HG02870 (cell line): ENCODE measurements around the gene CHCHD1.
"Not testable (repeated sequence)": the region's sequence is repeated elsewhere in the genome, so short reads cannot be mapped to it uniquely, and the experiment has no call there.

ENCODE experiments used
- ATAC-seq: cut with Tn5 transposase; IDR thresholded peaks from one replicate; pipeline ENCODE4 v1.9.1; 2021; ENCODE audit warnings: mild to moderate bottlenecking, moderate library complexity; ENCODE audit not compliant: unreplicated experiment

CHCHD1 gene

GRCh38 chr10:73790886-73791625, 9.2 kb downstream of the CHCHD1 start:
- ATAC-seq: no peak

- ATAC-seq: no peak
Observed at GRCh38 chr10:73791871-73792400, 10.1 kb downstream of the CHCHD1 start.

GRCh38 chr10:73793456-73793855, 11.6 kb downstream of the CHCHD1 start:
- no peak for ATAC-seq

DNA sequence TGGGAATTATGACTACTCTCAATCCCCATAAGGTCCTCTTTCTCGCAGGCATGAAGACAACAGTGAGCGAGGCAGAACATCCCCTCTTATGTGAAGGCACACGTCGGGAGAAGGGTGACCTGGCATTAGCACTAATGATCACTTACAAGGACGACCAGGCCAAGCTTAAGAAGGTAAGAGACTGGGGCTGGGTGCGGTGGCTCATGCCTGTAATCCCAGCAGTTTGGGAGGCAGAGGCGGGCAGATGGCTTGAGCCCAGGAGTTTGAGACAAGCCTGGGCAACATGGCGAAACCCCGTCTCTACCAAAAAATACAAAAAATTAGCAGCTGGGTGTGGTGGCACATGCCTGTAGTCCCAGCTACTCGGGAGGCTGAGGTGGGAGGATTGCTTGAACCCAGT, 13.6 kb downstream of the CHCHD1 start:
- ATAC-seq: not testable (repeated sequence)

DNA sequence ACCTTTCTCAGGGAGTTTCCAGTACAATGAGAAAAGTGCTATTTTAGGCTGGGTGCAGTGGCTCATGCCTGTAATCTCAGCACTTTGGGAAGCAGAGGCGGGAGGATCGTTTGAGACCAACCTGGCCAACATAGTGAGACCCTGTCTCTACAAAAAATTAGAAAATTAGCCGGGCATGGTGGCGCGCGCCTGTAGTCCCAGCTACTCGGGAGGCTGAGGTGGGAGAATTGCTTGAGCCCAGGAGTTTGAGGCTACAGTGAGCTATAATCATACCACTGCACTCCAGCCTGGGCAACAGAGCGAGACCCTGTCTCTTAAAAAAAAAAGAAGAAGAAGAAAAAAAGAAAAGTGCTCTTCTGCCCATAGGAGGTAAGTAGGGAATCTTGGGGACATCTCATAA, 14.2 kb downstream of the CHCHD1 start:
- not testable (repeated sequence) for ATAC-seq

DNA sequence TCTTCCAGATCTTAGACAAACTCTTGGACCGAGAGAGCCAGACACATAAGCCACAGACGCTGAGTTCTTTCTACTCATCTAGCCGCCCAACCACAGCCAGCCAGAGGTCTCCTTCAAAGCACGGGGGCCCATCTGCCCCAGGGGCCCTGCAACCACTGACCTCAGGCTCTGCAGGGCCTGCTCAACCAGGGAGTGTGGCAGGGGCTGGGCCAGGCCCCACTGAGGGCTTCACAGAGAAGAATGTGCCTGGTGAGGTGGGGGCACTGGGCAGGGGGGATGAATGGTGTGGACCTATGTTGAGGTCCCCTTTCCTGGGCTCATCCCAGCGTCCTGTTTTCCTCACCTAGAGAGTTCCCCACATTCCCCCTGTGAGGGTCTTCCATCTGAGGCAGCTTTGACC, 14.9 kb downstream of the CHCHD1 start:
- no peak for ATAC-seq

DNA sequence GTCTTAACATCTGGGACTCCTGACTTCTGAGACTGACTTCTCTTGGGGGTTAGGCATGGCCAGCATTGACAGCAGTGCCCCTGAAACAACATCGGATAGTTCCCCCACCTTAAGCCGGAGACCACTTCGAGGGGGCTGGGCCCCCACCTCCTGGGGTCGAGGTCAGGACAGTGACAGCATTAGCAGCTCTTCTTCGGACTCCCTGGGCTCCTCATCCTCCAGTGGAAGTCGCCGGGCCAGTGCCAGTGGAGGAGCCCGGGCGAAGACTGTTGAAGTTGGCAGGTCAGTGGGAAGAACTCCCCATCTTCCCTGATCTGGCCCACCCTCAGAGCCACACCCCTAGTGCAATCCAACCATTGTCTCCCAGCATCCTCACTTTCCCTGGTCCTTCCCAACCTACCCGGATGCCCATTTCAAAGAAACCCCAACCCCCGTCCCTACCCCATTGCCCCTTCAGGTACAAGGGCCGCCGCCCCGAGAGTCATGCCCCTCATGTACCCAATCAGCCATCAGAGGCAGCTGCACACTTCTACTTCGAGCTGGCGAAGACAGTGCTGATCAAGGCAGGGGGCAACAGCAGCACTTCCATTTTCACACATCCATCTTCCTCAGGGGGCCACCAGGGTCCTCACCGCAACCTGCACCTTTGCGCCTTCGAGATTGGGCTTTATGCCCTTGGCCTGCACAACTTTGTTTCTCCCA, 15.6 kb downstream of the CHCHD1 start:
- ATAC-seq: no peak

DNA sequence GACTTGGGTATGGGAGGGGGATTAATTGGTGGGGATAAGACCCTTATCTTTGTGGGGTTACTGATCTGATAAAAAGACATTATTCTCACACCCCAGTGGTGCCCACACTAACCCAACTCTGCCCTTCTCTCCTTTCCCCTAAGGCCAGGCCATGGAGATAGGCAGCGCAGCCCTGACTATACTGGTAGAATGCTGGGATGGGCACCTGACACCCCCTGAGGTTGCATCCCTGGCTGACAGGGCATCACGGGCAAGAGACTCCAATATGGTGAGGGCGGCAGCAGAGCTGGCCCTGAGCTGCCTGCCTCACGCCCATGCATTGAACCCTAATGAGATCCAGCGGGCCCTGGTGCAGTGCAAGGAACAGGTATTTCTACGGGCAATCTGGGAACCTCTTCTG, 16.2 kb downstream of the CHCHD1 start:
- ATAC-seq: no peak

DNA sequence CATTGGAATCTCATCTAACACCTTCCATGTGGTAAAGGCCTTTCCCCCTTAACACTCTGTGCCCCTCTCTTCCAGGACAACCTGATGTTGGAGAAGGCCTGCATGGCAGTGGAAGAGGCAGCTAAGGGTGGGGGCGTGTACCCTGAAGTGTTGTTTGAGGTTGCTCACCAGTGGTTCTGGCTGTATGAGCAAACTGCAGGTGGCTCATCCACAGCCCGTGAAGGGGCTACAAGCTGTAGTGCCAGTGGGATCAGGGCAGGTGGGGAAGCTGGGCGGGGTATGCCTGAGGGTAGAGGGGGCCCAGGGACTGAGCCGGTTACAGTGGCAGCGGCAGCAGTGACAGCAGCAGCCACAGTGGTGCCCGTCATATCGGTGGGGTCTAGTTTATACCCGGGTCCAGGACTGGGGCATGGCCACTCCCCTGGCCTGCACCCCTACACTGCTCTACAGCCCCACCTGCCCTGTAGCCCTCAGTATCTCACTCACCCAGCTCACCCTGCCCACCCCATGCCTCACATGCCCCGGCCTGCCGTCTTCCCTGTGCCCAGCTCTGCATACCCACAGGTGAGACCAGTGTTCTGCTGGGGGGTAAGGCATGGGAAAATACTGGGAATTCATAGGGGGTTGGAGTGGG, 17.2 kb downstream of the CHCHD1 start:
- ATAC-seq: no peak

GRCh38 chr10:73799899-73800559, 18.2 kb downstream of the CHCHD1 start:
- ATAC-seq: no peak

GRCh38 chr10:73800560-73801252, 18.9 kb downstream of the CHCHD1 start:
- ATAC-seq: no peak

- ATAC-seq: no peak
Observed at GRCh38 chr10:73801253-73801590, 19.4 kb downstream of the CHCHD1 start.

DNA sequence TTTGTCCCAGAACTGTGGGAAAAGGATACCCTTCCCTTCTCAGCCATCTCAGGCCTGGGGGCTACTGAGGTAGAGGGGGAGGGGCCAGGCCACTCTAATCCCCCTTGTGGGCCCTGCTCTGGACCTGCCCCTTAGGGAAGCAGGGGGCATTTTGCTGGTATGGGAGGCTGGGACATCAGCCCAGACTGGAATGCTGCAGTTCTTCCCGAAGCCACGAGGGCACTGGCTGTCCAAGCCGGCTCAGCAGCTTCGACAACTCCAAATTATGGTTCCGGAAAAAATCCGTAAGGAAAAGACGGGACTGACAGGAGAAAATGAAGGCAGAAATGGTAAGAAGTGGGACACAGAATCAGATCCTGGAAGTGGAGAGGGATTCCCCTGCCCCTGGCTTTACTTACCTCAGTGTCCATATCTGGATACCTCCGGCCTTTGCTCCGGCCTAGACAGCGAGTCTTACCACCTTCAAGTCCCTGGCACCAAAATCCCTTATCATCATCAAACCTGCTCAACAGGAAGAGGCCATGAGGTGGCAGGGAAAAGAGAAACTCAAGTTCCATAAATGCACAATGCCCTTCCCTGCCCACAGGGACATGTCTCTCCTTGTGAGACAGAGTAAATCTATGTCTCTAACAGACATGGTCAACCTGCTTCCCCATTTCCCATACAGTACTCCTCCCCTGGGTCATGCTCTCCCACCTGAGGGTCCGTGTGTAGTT, 20.6 kb downstream of the CHCHD1 start:
- ATAC-seq: no peak

DNA sequence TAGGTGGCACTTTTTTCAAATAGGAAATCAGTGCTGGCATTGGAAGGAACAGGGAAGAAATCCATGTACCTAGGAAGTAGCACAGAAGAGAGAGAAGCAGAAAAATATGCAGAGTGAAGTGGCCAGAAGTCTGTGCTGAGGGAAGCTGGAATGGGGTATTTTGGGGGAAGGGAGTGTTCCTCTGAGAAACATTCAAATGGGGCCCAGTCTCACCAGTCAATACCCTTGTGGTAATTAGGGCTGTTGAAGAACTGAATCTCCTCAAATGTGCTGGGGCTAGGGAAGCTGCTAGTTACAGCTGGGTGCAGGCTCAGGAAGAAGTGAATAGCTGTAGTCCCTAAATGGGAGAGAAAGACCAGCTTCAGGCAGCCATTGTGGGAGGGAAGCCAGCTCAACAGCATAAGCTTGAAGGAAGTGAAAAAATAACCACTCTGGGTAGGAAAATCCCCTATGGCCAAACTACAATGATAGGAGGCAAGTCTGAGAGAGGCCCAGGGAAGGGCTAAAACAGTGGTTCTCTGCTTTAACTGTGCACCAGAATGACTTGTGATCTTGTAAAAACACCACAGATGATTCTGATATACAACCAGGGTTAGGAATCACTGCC, 21.9 kb downstream of the CHCHD1 start:
- peak; percentile 75 for ATAC-seq

- no peak for ATAC-seq
Observed at GRCh38 chr10:73806176-73806950, 24.5 kb downstream of the CHCHD1 start.

- no peak for ATAC-seq
Observed at GRCh38 chr10:73807471-73807870, 25.6 kb downstream of the CHCHD1 start.

DNA sequence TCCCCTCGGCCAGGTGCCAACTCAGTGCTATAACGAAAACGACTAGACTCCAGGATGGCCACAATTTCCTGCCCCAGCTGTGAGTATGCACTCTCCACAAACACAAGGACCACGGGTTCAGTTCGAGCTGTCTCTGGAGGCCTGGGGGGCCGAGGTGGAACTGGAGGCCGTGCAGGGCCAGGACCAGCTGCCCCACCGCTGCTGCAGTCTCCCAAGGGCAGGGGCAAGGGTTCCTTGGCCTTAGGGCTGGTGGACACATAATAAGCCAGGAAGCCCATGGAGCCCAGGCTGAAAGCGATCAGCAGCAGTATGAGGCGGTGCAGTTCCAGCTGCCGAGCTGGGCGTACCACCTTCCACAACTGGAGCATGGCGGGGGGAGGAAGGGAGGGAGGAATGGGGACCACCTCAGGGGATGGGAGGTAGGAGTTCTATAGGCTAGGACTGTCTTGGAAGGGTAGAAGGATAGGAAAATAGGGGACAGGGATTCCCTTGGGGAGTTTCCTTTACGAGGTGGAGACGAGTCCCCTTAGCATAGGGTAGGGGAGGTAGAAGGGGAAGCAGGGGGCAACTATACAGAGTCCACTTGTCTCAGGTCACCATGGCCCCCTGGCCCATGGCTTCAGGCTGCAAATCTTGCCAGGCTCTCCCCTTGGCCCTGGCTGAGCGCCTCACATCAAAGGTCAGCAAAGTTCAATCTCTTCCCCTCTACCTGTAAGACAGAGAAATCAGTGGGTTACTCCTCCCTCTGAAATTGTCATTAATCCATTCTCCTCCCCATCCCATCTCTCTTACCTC, 26.4 kb downstream of the CHCHD1 start:
- ATAC-seq: no peak
